ENCODE results near the gene DVL1.

The DVL1 gene

DNA sequence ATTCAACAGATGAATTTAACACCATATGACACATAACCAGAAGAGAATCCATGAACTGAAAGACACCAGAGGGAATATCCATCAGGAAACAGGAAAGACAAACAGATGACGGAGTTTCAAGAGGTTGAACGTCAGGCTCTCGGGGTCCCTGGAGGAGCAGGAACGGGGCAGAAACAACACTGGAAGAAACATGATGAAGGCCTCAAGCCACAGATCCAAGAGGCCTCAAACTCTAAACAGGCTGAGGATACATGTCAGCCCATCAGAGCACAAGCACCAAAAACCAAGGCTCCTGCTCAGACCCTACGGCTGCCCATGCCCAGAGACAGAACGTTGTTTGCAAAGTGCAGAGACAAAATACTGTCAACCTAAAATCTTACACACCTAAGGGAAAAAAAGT, 31.8 kb downstream of the DVL1 start:
- TF ChIP-seq FOXM1 (IDR thresholded peaks at IDR 0.05; ENCODE audit: borderline replicate concordance, low read depth) (no peak), RAD21 (IDR thresholded peaks at IDR 0.05; ENCODE audit: low read depth) (no peak), TEAD4 (IDR thresholded peaks at IDR 0.05) (no peak), CEBPB (IDR thresholded peaks at IDR 0.05) (no peak), YY1 (IDR thresholded peaks at IDR 0.05; ENCODE audit: low read depth) (no peak), CREB1 (IDR thresholded peaks at IDR 0.05; ENCODE audit: low read depth) (no peak), EP300 (IDR thresholded peaks at IDR 0.05; ENCODE audit: borderline replicate concordance) (no peak), EGR1 (IDR thresholded peaks at IDR 0.05) (no peak), TAF1 (IDR thresholded peaks at IDR 0.05; ENCODE audit: low read depth) (no peak), NFIC (IDR thresholded peaks at IDR 0.05) (no peak)
- TF ChIP-seq, protein P1, sequence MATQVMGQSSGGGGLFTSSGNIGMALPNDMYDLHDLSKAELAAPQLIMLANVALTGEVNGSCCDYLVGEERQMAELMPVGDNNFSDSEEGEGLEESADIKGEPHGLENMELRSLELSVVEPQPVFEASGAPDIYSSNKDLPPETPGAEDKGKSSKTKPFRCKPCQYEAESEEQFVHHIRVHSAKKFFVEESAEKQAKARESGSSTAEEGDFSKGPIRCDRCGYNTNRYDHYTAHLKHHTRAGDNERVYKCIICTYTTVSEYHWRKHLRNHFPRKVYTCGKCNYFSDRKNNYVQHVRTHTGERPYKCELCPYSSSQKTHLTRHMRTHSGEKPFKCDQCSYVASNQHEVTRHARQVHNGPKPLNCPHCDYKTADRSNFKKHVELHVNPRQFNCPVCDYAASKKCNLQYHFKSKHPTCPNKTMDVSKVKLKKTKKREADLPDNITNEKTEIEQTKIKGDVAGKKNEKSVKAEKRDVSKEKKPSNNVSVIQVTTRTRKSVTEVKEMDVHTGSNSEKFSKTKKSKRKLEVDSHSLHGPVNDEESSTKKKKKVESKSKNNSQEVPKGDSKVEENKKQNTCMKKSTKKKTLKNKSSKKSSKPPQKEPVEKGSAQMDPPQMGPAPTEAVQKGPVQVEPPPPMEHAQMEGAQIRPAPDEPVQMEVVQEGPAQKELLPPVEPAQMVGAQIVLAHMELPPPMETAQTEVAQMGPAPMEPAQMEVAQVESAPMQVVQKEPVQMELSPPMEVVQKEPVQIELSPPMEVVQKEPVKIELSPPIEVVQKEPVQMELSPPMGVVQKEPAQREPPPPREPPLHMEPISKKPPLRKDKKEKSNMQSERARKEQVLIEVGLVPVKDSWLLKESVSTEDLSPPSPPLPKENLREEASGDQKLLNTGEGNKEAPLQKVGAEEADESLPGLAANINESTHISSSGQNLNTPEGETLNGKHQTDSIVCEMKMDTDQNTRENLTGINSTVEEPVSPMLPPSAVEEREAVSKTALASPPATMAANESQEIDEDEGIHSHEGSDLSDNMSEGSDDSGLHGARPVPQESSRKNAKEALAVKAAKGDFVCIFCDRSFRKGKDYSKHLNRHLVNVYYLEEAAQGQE (IDR thresholded peaks at IDR 0.05; ENCODE audit: low read depth), result no peak
- TF ChIP-seq, protein P2, sequence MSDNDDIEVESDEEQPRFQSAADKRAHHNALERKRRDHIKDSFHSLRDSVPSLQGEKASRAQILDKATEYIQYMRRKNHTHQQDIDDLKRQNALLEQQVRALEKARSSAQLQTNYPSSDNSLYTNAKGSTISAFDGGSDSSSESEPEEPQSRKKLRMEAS (IDR thresholded peaks at IDR 0.05), result no peak
- TF ChIP-seq, protein P3, sequence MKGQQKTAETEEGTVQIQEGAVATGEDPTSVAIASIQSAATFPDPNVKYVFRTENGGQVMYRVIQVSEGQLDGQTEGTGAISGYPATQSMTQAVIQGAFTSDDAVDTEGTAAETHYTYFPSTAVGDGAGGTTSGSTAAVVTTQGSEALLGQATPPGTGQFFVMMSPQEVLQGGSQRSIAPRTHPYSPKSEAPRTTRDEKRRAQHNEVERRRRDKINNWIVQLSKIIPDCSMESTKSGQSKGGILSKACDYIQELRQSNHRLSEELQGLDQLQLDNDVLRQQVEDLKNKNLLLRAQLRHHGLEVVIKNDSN (IDR thresholded peaks at IDR 0.05), result no peak

DNA sequence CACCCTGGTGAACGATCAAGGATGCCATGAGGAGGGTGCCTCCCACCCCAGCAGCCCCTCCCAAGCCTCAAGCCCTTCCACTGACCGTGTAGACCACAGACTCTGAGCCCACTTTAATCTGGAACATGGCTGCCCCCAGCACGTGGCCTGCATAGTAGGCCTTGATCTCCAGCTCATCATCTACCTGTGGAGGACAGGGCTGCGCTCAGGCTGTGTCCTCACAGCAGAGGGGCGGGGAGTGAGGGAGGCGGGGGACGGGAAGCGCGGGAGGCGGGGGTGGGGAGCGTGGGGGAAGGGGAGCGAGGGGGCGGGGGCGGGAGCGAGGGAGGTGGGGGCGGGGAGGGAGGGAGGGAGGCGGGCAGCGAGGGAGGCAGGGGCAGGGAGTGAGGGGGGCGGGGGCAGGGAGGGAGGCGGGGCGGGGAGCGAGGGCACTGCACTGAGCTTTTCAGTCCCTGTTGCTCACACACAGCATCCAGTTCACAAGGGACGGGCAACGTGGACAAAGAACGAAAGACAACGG, 33.7 kb downstream of the DVL1 start:
- TF ChIP-seq ZBTB7A (IDR thresholded peaks at IDR 0.05; ENCODE audit: low read depth) (no peak), EP300 (IDR thresholded peaks at IDR 0.05; ENCODE audit: borderline replicate concordance) (no peak), TAF1 (IDR thresholded peaks at IDR 0.05; ENCODE audit: low read depth) (no peak), YY1 (IDR thresholded peaks at IDR 0.05; ENCODE audit: low read depth) (no peak), CEBPB (IDR thresholded peaks at IDR 0.05) (no peak), FOXM1 (IDR thresholded peaks at IDR 0.05; ENCODE audit: borderline replicate concordance, low read depth) (no peak), NFIC (IDR thresholded peaks at IDR 0.05) (no peak), TCF12 (IDR thresholded peaks at IDR 0.05; ENCODE audit: low read depth) (no peak), TEAD4 (IDR thresholded peaks at IDR 0.05) (no peak)
- TF ChIP-seq, protein P1 (IDR thresholded peaks at IDR 0.05; ENCODE audit: low read depth), result no peak
- TF ChIP-seq, protein P3 (IDR thresholded peaks at IDR 0.05), result no peak
- TF ChIP-seq, protein P2 (IDR thresholded peaks at IDR 0.05), result no peak

DNA sequence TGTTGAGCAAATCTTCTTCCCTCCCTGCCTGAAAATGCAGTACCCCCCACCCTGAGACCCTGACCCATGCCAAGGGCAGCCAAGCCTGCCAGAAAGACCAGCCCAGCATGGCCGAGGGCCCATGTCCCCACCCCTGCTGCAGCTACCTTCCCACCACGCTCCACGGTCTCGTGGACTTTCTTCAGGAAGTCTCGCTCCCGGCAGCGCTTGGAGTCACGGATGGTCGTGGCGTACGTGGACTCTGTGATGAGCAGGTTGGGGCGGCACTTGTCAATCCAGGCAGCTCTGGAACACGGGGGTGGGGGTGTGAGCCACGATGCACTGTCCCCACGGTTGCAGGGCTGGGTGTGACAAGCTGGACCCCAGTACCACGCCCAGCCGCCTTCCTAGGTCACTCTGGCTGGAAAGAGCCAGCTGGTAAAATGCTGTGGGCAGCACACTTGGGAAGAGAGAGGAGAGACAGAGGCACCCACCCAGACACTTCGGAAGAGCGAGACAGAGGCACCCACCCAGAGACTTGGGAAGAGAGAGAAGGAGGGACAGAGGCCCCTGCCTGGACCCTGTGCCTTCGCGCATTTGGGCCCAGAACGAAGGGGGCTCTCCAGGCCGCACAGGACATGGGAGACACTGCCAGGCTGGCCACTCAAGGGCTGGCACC, 34.4 kb downstream of the DVL1 start:
- TF ChIP-seq NFIC (IDR thresholded peaks at IDR 0.05) (no peak), TCF12 (IDR thresholded peaks at IDR 0.05; ENCODE audit: low read depth) (no peak), EP300 (IDR thresholded peaks at IDR 0.05; ENCODE audit: borderline replicate concordance) (no peak), CEBPB (IDR thresholded peaks at IDR 0.05) (no peak), RAD21 (IDR thresholded peaks at IDR 0.05; ENCODE audit: low read depth) (no peak), EGR1 (IDR thresholded peaks at IDR 0.05) (no peak), CREB1 (IDR thresholded peaks at IDR 0.05; ENCODE audit: low read depth) (no peak), TEAD4 (IDR thresholded peaks at IDR 0.05) (no peak), YY1 (IDR thresholded peaks at IDR 0.05; ENCODE audit: low read depth) (no peak), FOXM1 (IDR thresholded peaks at IDR 0.05; ENCODE audit: borderline replicate concordance, low read depth) (no peak), ZBTB7A (IDR thresholded peaks at IDR 0.05; ENCODE audit: low read depth) (no peak), TAF1 (IDR thresholded peaks at IDR 0.05; ENCODE audit: low read depth) (no peak)
- TF ChIP-seq, protein P2 (IDR thresholded peaks at IDR 0.05), result no peak
- TF ChIP-seq, protein P1 (IDR thresholded peaks at IDR 0.05; ENCODE audit: low read depth), result no peak
- TF ChIP-seq, protein P3 (IDR thresholded peaks at IDR 0.05), result no peak

All from Ishikawa (cell line).